Measurements from ENCODE around the gene SIRT6.
"Not testable (repeated sequence)": the region's sequence is repeated elsewhere in the genome, so short reads cannot be mapped to it uniquely, and the experiment has no call there.

The SIRT6 gene

DNA sequence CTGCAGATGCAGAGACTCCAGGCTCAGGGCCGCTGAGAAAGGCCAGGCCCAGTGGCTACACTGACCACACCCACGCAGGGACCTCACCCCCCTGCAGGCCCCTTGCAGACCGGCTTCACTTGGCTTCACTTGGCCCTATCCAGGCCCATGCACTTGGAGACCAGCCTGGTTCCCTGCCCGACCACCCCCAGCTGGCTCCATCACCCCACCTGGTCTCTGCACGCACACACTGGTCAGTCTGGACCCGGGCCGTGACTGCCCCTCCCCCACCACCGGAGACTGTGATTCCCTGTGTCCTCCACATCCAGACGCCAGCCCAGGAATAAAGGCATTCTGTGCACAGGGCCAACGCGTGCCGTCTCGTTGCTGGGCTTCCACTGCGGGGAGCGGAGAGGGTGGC is 42.1 kb upstream of the SIRT6 start:
- TF ChIP-seq, protein P1, sequence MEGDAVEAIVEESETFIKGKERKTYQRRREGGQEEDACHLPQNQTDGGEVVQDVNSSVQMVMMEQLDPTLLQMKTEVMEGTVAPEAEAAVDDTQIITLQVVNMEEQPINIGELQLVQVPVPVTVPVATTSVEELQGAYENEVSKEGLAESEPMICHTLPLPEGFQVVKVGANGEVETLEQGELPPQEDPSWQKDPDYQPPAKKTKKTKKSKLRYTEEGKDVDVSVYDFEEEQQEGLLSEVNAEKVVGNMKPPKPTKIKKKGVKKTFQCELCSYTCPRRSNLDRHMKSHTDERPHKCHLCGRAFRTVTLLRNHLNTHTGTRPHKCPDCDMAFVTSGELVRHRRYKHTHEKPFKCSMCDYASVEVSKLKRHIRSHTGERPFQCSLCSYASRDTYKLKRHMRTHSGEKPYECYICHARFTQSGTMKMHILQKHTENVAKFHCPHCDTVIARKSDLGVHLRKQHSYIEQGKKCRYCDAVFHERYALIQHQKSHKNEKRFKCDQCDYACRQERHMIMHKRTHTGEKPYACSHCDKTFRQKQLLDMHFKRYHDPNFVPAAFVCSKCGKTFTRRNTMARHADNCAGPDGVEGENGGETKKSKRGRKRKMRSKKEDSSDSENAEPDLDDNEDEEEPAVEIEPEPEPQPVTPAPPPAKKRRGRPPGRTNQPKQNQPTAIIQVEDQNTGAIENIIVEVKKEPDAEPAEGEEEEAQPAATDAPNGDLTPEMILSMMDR (conservative IDR thresholded peaks at IDR 0.05; ENCODE audit: low read length), result no peak
- H3K4me3 ChIP-seq (ENCODE audit: low read length), result no peak overlapping the region
- DNase-seq (ENCODE audit: low read depth), result no peak

DNA sequence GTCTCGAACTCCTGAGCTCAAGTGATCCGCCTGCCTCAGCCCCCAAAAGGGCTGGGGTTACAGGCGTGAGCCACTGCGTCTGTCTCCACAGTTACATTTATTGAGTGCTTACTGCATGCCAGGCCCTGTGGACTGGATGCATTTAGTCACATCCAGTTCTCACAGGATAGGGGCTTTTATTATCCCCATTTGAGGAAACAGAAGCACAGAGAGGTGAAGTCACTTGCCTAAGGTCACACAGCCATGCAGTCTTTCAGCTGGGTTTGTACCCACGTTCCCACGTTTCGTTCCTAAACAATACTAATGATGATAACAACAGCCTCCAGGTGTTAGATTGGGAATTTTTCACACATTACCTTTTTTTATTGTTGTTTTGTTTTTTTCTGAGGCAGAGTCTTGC is 37.8 kb upstream of the SIRT6 start:
- DNase-seq (ENCODE audit: low read depth), result no peak
- H3K4me3 ChIP-seq (ENCODE audit: low read length), result no peak overlapping the region
- TF ChIP-seq, protein P1 (conservative IDR thresholded peaks at IDR 0.05; ENCODE audit: low read length), result no peak

DNA sequence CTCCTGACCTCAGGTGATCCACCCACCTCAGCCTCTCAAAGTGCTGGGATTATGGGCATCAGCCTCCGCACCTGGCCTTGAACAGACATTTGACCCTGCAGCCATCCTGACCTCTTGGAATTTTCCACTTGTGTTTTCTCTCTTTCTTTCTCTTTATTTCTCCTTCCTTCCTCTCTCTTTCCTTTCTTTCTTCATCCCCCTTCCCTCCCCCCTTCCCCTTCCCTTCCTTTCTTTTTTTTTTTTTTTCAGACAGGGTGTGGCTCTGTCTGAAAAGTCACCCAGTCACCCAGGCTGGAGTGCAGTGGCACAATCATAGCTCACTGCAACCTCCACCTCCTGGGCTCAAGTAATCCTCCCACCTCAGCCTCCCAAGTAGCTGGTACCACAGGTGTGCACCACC is 36.2 kb upstream of the SIRT6 start:
- H3K4me3 ChIP-seq (ENCODE audit: low read length); DNase-seq (ENCODE audit: low read depth): not testable (repeated sequence)

DNA sequence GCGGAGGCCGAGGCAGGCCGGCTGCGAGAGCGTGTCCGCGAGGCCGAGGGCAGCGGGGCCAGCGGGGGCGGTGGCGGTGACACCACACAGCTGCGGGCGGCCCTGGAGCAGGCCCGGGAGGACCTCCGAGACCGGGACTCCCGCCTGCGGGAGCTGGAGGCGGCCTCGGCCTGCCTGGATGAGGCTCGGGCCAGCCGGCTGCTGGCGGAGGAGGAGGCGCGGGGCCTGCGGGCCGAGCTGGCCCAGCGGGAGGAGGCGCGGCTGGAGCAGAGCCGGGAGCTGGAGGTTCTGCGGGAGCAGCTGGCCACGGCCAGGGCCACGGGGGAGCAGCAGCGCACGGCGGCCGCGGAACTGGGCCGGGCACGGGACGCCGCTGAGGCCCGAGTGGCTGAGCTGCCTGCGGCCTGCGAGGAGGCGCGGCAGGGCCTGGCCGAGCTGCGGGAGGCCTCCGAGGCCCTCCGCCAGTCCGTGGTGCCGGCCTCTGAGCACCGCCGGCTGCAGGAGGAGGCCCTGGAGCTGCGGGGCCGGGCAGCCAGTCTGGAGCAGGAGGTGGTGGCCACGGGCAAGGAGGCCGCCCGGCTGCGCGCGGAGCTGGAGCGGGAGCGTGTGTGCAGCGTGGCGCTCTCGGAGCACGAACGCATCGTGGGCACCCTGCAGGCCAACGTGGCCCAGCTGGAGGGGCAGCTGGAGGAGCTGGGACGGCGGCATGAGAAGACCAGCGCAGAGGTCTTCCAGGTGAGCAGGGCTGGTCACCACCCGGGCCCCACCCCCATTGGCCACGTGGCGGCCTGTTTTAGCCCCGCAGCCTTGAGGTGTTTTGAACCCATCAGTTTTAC is 35.3 kb upstream of the SIRT6 start:
- DNase-seq (ENCODE audit: low read depth), result no peak
- H3K4me3 ChIP-seq (ENCODE audit: low read length), result no peak overlapping the region
- TF ChIP-seq, protein P1 (conservative IDR thresholded peaks at IDR 0.05; ENCODE audit: low read length), result no peak

DNA sequence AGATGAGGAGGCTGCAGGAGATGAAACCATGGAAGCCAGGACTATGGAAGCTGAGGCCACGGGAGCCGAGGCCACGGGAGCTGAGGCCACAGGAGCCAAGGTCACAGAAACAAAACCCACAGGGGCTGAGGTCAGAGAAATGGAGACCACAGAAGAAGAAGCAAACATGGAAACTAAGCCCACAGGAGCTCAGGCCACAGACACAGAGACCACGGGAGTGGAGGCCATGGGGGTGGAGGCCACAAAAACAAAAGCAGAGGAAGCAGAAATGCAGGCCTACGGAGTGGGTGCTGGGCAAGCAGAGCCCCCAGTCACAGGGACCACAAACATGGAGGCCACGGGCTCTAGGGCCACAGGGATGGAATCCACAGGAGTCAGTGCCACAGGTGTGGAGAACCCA is 34.5 kb upstream of the SIRT6 start:
- no peak overlapping the region for H3K4me3 ChIP-seq (ENCODE audit: low read length)
- TF ChIP-seq, protein P1 (conservative IDR thresholded peaks at IDR 0.05; ENCODE audit: low read length), result no peak
- no peak for DNase-seq (ENCODE audit: low read depth)

DNA sequence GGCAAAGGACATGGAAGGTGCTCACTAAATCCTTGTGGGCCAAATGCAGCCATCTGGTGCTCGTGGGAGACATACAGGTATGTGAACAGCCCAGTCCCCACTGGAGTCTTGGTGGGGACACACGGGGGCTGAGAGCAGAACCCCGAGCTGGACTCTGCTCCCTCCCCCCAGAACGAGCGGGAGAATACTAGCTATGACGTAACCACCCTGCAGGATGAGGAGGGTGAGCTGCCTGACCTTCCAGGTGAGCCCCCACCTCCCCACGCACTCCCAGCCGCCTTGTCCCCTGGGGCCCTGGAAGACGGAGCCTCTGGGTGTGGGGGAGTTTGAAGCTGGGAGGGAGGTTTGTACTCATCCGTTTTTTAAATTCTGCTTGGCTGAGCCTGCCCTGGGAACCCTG is 33.4 kb upstream of the SIRT6 start:
- no peak for DNase-seq (ENCODE audit: low read depth)
- TF ChIP-seq, protein P1 (conservative IDR thresholded peaks at IDR 0.05; ENCODE audit: low read length), result no peak
- H3K4me3 ChIP-seq (ENCODE audit: low read length), result no peak overlapping the region

DNA sequence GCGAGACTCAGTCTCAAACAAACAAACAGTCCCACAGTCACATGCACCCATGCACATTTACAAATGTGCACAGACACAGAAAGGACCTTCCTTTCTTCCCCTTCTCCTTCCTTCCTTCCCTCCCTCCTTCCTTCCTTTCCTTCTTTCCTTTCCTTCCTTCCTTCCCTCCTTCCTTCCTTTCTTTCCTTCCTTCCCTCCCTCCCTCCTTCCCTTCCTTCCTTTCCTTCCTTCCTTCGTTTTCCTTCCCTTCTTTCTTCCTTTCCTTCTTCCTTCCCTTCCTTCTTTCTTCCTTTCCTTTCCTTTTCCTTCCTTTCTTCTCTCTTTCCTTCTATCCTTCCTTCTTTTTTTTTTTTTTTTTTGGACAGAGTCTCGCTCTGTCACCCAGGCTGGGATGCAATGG is 30.8 kb upstream of the SIRT6 start:
- H3K4me3 ChIP-seq (ENCODE audit: low read length), result no peak overlapping the region
- no peak for DNase-seq (ENCODE audit: low read depth)
- TF ChIP-seq, protein P1 (conservative IDR thresholded peaks at IDR 0.05; ENCODE audit: low read length), result no peak

Measured in AG10803 (cell line).